ENCODE results near the gene ZNF57.

DNA sequence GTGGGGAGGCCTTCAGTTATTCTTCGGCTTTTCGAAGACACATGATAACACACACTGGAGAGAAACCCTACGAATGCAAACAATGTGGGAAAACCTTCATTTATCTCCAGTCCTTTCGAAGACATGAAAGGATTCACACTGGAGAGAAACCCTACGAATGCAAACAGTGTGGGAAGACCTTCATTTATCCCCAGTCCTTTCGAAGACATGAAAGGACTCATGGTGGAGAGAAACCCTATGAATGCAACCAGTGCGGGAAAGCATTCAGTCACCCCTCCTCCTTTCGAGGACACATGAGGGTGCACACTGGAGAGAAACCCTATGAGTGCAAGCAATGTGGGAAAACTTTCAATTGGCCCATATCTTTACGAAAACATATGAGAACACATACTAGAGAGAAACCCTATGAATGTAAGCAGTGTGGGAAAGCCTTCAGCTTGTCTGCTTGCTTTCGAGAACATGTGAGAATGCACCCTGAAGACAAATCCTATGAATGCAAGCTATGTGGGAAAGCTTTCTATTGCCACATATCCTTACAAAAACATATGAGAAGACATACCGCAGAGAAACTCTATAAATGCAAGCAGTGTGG lies 47.6 kb upstream of the ZNF57 start:
- TF ChIP-seq CTCF (conservative IDR thresholded peaks at IDR 0.05; ENCODE audit: low read depth in 2 of 2): no peak
- no peak for TF ChIP-seq POLR2AphosphoS5 (IDR thresholded peaks at IDR 0.05; ENCODE audit: low read depth)
